ENCODE measurements around the gene ERFL.

ERFL gene

GRCh38 chr19:41910992-41911888 is 17.0 kb downstream of the ERFL start:
- no peak overlapping the region for H3K4me2 ChIP-seq (ENCODE audit: low read length)
- no peaks in the 10 kb centered on the region for H4K20me1 ChIP-seq (ENCODE audit: insufficient read depth, low read length)
- no peak overlapping the region for H3K27ac ChIP-seq (ENCODE audit: low read depth, low read length, poor library complexity, severe bottlenecking)
- no peaks in the 10 kb centered on the region for H3K9me2 ChIP-seq (ENCODE audit: low read depth, low read length)
- H2AFZ ChIP-seq (ENCODE audit: low read length), result no peak overlapping the region
- H3K9me3 ChIP-seq (ENCODE audit: low read length), result no peaks in the 10 kb centered on the region
- H3F3A ChIP-seq (ENCODE audit: insufficient read depth, low read length), result no peaks in the 10 kb centered on the region
- H3K36me3 ChIP-seq (ENCODE audit: insufficient read depth, low read length), result peaks cover 23% of the 10 kb centered on the region
- no peaks in the 10 kb centered on the region for H3K79me2 ChIP-seq (ENCODE audit: insufficient read depth, low read length)
- H3K27me3 ChIP-seq (ENCODE audit: insufficient read depth, low read length), result peaks cover 17% of the 10 kb centered on the region
- no peak overlapping the region for H3K4me3 ChIP-seq (ENCODE audit: low read depth, low read length, poor library complexity, severe bottlenecking)
- no peak overlapping the region for H3K9ac ChIP-seq (ENCODE audit: low read length)
- no peaks in the 10 kb centered on the region for H3K4me1 ChIP-seq (ENCODE audit: insufficient read depth, low read length, severe bottlenecking)
- TF ChIP-seq EZH2 (IDR thresholded peaks at IDR 0.05; ENCODE audit: borderline replicate concordance, low read length) (no peak), CTCF (IDR thresholded peaks at IDR 0.05; ENCODE audit: low read length) (no peak)

GRCh38 chr19:41910240-41910991 is 17.8 kb downstream of the ERFL start:
- Histone ChIP-seq H3F3A (ENCODE audit: insufficient read depth, low read length) (no peaks in the 10 kb centered on the region), H3K4me3 (ENCODE audit: low read depth, low read length, poor library complexity, severe bottlenecking) (no peak overlapping the region), H4K20me1 (ENCODE audit: insufficient read depth, low read length) (no peaks in the 10 kb centered on the region), H3K4me1 (ENCODE audit: insufficient read depth, low read length, severe bottlenecking) (no peaks in the 10 kb centered on the region), H3K79me2 (ENCODE audit: insufficient read depth, low read length) (no peaks in the 10 kb centered on the region), H3K36me3 (ENCODE audit: insufficient read depth, low read length) (peaks cover 31% of the 10 kb centered on the region), H3K27ac (ENCODE audit: low read depth, low read length, poor library complexity, severe bottlenecking) (no peak overlapping the region), H3K9me2 (ENCODE audit: low read depth, low read length) (no peaks in the 10 kb centered on the region), H3K9me3 (ENCODE audit: low read length) (no peaks in the 10 kb centered on the region), H3K27me3 (ENCODE audit: insufficient read depth, low read length) (peaks cover 13% of the 10 kb centered on the region), H3K4me2 (ENCODE audit: low read length) (no peak overlapping the region), H3K9ac (ENCODE audit: low read length) (no peak overlapping the region), H2AFZ (ENCODE audit: low read length) (no peak overlapping the region)
- TF ChIP-seq EZH2 (IDR thresholded peaks at IDR 0.05; ENCODE audit: borderline replicate concordance, low read length) (no peak), CTCF (IDR thresholded peaks at IDR 0.05; ENCODE audit: low read length) (no peak)

- H3K4me3 ChIP-seq (ENCODE audit: low read depth, low read length, poor library complexity, severe bottlenecking), result no peak overlapping the region
- peaks cover 38% of the 10 kb centered on the region for H3K36me3 ChIP-seq (ENCODE audit: insufficient read depth, low read length)
- H3K4me2 ChIP-seq (ENCODE audit: low read length), result no peak overlapping the region
- peaks cover 13% of the 10 kb centered on the region for H3K27me3 ChIP-seq (ENCODE audit: insufficient read depth, low read length)
- H3K9me2 ChIP-seq (ENCODE audit: low read depth, low read length), result no peaks in the 10 kb centered on the region
- H3K4me1 ChIP-seq (ENCODE audit: insufficient read depth, low read length, severe bottlenecking), result no peaks in the 10 kb centered on the region
- no peaks in the 10 kb centered on the region for H3K79me2 ChIP-seq (ENCODE audit: insufficient read depth, low read length)
- H2AFZ ChIP-seq (ENCODE audit: low read length), result no peak overlapping the region
- no peak overlapping the region for H3K27ac ChIP-seq (ENCODE audit: low read depth, low read length, poor library complexity, severe bottlenecking)
- TF ChIP-seq CTCF (IDR thresholded peaks at IDR 0.05; ENCODE audit: low read length) (no peak), EZH2 (IDR thresholded peaks at IDR 0.05; ENCODE audit: borderline replicate concordance, low read length) (no peak)
- no peaks in the 10 kb centered on the region for H3F3A ChIP-seq (ENCODE audit: insufficient read depth, low read length)
- H4K20me1 ChIP-seq (ENCODE audit: insufficient read depth, low read length), result no peaks in the 10 kb centered on the region
- H3K9me3 ChIP-seq (ENCODE audit: low read length), result no peaks in the 10 kb centered on the region
- H3K9ac ChIP-seq (ENCODE audit: low read length), result no peak overlapping the region
These were observed 18.5 kb downstream of the ERFL start for GRCh38 chr19:41909706-41910105.

Measured in OCI-LY1 (cell line).